ENCODE results near the gene NPTN.

DNA sequence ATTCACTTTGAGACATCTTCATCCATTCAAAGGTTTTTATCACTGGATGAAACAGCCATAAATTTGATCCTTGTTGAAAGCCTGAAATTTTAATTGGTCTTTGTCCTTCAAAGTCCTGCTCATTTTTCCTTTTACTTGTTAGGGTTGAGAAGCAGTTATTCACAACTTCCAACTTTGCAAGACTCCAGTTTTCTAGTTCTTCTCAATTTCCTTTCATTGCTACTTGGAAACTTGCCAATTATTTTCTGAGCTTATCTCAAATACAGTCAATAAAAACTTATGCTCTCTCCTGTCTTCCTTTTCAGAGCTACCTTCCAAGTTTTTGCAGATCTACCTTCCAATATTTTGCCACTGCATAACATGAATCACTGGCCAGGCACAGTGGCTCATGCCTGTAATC, 27.3 kb upstream of the NPTN start:
- TF ChIP-seq, protein P1, sequence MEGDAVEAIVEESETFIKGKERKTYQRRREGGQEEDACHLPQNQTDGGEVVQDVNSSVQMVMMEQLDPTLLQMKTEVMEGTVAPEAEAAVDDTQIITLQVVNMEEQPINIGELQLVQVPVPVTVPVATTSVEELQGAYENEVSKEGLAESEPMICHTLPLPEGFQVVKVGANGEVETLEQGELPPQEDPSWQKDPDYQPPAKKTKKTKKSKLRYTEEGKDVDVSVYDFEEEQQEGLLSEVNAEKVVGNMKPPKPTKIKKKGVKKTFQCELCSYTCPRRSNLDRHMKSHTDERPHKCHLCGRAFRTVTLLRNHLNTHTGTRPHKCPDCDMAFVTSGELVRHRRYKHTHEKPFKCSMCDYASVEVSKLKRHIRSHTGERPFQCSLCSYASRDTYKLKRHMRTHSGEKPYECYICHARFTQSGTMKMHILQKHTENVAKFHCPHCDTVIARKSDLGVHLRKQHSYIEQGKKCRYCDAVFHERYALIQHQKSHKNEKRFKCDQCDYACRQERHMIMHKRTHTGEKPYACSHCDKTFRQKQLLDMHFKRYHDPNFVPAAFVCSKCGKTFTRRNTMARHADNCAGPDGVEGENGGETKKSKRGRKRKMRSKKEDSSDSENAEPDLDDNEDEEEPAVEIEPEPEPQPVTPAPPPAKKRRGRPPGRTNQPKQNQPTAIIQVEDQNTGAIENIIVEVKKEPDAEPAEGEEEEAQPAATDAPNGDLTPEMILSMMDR (IDR thresholded peaks at IDR 0.05): no peak
- TF ChIP-seq POLR2A (IDR thresholded peaks at IDR 0.05): no peak
